ENCODE measurements around the gene PSMA5.
"Not testable (repeated sequence)": the region's sequence is repeated elsewhere in the genome, so short reads cannot be mapped to it uniquely, and the experiment has no call there.

The PSMA5 gene

GRCh38 chr1:109426281-109427170 lies at the start of gene PSMA5:
Gene PSMA5 (minus strand): TSS chr1:109426448. CDS start chr1:109426330, 118 bp downstream.
- peak; percentile 97 for DNase-seq

- no peak for DNase-seq
Measured at GRCh38 chr1:109475261-109475660, 49.0 kb upstream of the PSMA5 start.

DNA sequence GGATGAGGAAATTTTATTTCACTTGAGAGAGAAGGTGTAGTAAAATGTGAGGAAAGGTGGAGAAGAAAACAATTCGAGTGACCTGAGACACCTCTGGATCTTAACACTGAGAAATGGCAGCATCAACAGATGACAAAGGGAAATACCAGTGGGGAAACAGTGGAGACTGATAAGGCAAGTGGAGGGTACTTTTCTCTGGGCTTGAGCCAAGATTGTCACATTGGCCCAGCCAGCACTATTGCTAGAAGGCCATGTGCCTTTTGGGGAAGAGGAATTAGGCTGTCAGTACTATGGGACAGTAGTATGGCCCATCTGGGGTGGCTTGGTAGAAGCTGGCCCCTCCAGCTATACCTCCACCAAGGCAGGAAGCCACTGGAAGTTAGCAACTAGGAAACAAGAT lies 48.4 kb upstream of the PSMA5 start:
- no peak for DNase-seq

- not testable (repeated sequence) for DNase-seq
Measured at GRCh38 chr1:109473284-109474057, 47.2 kb upstream of the PSMA5 start.

GRCh38 chr1:109472779-109473178 lies 46.5 kb upstream of the PSMA5 start:
- no peak for DNase-seq

DNA sequence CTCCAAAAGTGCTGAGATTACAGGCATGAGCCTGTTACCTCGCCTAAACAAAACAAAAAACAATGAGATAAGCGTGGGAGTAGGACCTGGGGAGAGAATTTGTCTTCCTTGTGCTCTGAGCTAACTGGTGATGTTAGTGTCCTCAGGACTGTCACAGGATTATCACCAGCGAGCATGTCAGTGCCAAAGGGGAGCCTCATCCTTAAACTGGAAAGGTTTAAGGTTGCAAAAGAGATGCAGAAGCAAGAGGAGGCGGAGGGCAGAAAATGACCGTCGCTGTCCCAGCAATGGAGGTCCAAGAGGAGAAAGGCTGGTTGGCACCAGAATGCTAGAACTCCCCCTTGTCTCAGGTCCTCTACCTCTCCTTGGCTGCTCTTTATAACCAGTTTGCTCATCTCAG lies 44.0 kb upstream of the PSMA5 start:
- no peak for DNase-seq

- DNase-seq, result no peak
Measured at GRCh38 chr1:109468903-109469302, 42.7 kb upstream of the PSMA5 start.

GRCh38 chr1:109468061-109468460 lies 41.8 kb upstream of the PSMA5 start:
- no peak for DNase-seq

DNA sequence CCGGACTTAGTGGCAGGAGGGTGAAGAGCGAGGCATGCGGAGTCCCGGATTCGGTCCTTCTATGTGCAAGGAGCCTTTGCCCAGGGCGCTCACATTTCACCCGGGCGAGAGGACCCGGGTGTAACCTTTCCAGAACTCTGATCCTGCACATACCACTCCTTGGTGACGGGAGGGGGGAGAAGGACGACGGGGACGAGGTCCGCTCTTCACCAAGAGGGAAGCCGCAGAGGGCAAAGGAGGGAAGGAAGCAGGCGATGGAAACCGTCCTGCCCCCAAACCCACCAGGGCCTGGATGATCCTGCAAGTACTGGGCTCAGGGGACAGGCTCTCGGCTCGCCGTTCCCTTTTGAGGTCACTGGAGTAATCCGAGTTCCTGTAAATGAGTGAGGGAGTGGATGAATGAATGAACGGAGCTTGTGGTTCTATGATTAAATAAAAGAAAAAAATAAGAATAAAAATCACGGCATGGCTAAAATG lies 41.1 kb upstream of the PSMA5 start:
- no peak for DNase-seq

GRCh38 chr1:109466452-109467300 lies 40.4 kb upstream of the PSMA5 start, which contains the start of gene SYPL2:
Gene SYPL2 (plus strand): TSS chr1:109466546. CDS start chr1:109466844, 298 bp downstream.
- DNase-seq, result peak; percentile 16

- no peak for DNase-seq
Measured at GRCh38 chr1:109466125-109466451, 39.8 kb upstream of the PSMA5 start.

DNA sequence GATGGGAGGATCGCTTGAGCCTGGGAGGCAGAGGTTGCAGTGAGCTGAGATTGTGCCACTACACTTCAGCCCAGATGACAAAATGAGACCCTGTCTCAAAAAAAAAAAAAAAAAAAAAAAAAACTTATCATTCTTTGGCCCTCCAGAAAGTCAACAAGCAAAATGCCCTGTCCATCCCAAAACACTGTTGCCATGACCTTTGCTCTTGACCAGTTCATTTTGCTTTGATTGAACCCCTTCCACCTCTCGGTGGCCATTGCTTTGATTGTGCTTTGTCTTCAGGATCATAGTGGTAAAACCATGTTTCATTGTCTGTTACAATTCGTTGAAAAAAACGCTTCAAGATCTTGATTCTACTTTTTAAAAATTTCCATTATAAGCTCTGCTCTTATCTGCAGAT lies 31.6 kb upstream of the PSMA5 start:
- DNase-seq, result no peak

DNA sequence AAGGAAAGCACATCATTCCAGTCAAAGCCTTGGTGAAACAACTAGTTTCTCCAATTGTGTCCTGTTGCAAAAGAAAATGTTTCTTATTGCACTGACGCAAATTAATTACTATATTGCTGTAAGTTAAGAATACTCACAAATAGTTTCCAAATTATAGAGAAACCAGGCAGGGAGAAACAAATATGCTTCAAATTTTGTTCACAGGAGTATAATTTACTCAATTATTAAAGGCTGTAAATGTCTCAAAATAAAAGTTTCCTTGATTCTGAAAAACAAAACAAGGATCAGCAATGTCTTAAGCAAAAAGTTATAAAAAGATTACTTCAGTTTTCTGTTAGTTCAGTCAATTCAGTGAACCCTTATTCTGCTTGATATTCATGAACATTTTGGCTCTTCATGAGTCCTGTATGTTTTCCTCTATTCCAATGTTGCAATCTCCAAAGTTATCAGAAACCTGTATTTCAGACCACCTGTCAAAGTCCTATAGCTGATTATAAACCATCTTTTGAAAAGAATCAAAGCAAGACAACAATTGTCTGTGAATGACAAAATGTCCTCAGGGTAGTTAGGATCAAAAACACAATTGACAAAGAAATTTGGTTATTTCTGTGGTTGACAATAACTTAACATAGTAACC lies 28.4 kb upstream of the PSMA5 start:
- no peak for DNase-seq

- no peak for DNase-seq
Measured at GRCh38 chr1:109447524-109447923, 21.3 kb upstream of the PSMA5 start.

DNA sequence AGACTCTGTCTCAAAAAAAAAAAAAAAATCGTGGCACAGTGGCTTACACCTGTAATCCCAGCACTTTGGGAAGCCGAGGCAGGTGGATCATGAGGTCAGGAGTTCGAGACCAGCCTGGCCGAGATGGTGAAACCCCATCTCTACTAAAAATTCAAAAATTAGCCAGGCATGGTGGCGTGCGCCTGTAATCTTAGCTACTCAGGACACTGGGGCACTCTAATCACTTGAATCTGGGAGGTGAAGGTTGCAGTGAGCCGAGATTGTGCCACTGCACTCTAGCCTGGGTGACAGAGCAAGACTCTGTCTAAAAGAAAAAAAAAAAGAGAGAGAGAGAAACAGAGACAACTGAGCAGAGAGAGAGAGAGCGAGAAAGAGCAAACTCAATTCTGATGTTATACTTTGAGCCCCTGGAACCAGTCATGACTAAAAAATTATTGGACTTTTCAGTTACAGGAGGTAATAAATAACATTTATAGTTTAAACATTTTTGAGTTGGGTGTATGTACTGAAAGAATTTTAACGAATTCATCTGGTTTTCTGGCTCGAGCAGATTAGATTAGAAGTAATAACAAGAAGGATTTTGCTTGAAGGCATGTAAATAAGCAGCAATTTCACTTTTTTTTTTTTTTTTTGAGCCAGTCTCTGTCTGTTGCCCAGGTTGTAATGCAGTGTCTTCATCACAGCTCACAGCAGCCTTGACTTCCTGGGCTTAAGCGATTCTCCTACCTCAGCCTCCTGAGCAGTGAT lies 19.9 kb upstream of the PSMA5 start:
- DNase-seq, result not testable (repeated sequence)

GRCh38 chr1:109444346-109444745 lies 18.1 kb upstream of the PSMA5 start:
- no peak for DNase-seq

DNA sequence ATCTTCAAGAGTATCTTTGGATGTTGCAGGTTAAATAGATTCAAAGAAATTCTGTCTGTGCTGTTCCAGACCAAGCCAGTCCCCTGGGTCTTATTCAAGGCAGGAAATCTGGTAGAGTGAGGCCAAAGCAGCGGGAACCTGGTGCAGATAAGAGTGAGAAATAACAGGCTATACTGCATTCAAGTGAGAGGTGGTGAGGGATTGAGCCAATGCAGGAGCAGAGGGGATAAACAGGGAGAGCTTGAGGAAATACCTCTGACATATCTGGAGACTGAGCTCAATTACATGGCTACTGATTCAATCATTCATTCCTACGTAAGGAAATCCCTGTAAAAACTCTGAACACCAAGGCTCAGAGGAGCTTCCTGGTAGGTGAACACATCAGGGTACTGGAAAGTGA lies 17.2 kb upstream of the PSMA5 start:
- no peak for DNase-seq

DNA sequence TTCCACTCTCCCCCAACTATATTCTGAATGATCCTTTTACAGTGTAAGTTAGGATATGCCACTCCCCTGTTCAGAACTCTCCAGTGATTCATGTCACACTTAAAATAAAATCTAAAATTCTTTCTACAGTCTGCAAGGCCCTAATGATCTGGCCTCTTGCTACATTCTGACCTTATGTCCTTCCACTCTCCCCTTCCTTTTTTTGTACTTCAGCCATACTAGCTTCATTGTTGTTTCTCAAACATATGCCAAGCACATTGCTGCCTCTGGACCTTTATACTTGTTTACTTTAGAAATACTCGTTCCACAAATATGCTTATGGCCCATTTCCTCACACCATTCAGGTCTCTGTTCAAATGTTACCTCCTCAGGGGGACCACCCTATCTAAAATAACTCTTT lies 14.8 kb upstream of the PSMA5 start:
- no peak for DNase-seq

- no peak for DNase-seq
Measured at GRCh38 chr1:109438798-109439297, 12.6 kb upstream of the PSMA5 start.

- DNase-seq, result no peak
Measured at GRCh38 chr1:109434484-109434883, 8.2 kb upstream of the PSMA5 start.

- DNase-seq, result no peak
Measured at GRCh38 chr1:109433322-109433721, 7.1 kb upstream of the PSMA5 start.

DNA sequence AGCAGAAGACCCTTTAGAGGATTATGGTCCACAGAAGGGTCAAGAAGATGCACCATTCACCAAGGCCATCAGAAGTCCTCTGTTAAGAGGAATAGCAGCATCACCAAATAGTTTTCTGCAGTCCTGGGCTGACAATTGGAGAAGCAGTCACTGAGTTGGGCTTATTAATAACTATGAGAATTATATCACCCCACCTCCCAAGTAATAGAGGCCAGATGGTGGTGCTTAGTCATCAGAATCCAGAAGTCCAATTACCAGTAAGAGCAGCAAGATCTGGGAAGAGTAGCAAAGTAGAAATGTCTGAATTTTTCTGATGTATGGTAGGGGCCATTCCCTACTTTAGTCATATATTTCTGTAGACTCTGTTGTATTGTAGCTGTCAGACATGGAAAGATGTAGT lies 6.1 kb upstream of the PSMA5 start:
- no peak for DNase-seq

Data from CD4-positive, alpha-beta T cell treated with Interleukin-10 for 1 hour (primary cell).